Upper lobe of left lung (tissue), 4 donors: Measurements from ENCODE around the gene DHODH.

Experiments used
- POLR2AphosphoS5 ChIP-seq, 2 donors: sonication (generic); formaldehyde crosslinking; IDR thresholded peaks; one replicate each; pipeline ENCODE4 v1.5.1; 2017; ENCODE audit warnings: antibody characterized with exemption in 2 of 2
- TF ChIP-seq, protein P1 (sequence below), 6 experiments: fragments of 450-650 bp in 4 of 6; fragments of 200-600 bp in 2 of 6; sonication (generic) in 2 of 6; IDR thresholded peaks; one replicate each; pipeline ENCODE4 v1.5.1; 2016 to 2019; ENCODE audit warnings: antibody characterized with exemption in 6 of 6

DNA sequence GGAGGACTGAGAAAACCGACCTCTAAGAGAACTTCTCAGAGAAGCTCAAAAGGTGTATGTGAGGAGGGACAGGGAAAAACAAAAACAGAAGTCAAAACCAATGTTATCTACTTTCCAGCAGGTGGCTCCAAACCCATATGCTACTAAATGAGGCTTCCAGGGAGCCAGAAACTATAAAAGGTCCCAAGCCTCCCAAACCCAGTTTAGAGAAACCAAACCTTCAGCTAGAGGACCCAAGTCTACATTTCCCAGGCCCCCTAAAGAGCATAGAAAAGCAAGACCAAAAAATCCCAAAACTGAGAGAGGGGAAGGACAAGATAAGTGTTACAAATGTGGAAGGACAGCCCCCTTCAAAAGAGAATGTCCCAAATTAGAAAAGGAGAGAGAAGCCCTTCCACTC is 58.2 kb downstream of the DHODH start:
- TF ChIP-seq, protein P1, sequence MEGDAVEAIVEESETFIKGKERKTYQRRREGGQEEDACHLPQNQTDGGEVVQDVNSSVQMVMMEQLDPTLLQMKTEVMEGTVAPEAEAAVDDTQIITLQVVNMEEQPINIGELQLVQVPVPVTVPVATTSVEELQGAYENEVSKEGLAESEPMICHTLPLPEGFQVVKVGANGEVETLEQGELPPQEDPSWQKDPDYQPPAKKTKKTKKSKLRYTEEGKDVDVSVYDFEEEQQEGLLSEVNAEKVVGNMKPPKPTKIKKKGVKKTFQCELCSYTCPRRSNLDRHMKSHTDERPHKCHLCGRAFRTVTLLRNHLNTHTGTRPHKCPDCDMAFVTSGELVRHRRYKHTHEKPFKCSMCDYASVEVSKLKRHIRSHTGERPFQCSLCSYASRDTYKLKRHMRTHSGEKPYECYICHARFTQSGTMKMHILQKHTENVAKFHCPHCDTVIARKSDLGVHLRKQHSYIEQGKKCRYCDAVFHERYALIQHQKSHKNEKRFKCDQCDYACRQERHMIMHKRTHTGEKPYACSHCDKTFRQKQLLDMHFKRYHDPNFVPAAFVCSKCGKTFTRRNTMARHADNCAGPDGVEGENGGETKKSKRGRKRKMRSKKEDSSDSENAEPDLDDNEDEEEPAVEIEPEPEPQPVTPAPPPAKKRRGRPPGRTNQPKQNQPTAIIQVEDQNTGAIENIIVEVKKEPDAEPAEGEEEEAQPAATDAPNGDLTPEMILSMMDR (IDR thresholded peaks at IDR 0.05) = peak in 4 of 6 experiments; percentile 15 to 52 (median 49)
- no peak for TF ChIP-seq POLR2AphosphoS5 (IDR thresholded peaks at IDR 0.05)
